Measurements from ENCODE around the gene EPB41. TPM values are rescaled to one million over a fixed set of nuclear protein-coding genes. Genes with fewer than 3 reads are reported as not detected.

EPB41 gene
- total and polyA plus RNA-seq, 12 donors, result 6.6 to 49.5 (median 30.3) TPM

DNA sequence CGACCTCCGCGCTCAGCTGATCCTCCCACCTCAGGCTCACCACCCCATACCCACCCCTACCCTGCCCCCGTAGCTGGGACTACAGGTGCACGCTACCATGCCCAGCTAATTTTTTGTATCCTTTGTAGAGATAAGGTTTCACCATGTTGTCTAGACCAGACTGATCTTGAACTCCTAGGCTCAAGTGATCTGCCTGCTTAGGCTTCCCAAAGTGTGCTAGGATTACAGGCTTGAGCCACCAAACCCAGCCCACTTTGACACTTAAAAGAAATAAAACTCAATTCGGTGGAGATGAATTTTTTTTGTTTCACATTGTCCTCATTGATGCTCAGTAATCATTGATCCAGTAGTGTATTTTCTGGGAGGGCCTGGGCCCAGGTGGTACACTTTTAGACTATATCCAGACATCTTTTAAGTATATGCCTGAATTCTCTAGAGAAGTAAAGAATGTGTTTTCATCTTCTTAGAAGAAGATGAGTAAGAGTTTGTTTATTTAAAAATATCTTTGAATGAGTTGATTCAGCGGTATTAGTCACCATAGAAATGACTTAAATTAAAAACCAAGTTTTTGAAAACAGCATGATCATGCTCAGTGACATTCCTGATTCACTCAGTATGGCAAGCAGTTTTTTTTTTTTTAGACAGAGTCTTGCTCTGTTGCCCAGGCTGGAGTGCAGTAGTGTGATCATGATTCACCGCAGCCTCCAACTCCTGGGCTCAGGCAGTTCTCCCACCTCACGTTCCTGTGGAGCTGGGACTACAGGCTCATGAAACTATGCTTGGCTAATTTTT lies 57.8 kb downstream of the EPB41 start:
- TF ChIP-seq, protein P1, sequence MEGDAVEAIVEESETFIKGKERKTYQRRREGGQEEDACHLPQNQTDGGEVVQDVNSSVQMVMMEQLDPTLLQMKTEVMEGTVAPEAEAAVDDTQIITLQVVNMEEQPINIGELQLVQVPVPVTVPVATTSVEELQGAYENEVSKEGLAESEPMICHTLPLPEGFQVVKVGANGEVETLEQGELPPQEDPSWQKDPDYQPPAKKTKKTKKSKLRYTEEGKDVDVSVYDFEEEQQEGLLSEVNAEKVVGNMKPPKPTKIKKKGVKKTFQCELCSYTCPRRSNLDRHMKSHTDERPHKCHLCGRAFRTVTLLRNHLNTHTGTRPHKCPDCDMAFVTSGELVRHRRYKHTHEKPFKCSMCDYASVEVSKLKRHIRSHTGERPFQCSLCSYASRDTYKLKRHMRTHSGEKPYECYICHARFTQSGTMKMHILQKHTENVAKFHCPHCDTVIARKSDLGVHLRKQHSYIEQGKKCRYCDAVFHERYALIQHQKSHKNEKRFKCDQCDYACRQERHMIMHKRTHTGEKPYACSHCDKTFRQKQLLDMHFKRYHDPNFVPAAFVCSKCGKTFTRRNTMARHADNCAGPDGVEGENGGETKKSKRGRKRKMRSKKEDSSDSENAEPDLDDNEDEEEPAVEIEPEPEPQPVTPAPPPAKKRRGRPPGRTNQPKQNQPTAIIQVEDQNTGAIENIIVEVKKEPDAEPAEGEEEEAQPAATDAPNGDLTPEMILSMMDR (IDR thresholded peaks at IDR 0.05), result no peak
- TF ChIP-seq POLR2A (IDR thresholded peaks at IDR 0.05), result peak in 1 of 2 donors; percentile 33
- intact Hi-C loops (cut with DNase I), result no loop called here
- peak overlapping the region in 4 of 5 donors; percentile 27 to 76 (median 36) for H3K27ac ChIP-seq
- no peaks in the 10 kb centered on the region for H3K36me3 ChIP-seq (replicated peaks in 1 of 2)
- H3K4me3 ChIP-seq, result no peak overlapping the region
- 65 to 78% (median 69%) methylated on average over 9 of the region's 9 CpGs for WGBS, 4 donors
- no peaks in the 10 kb centered on the region for H3K27me3 ChIP-seq
- peaks cover 6 to 8% of the 10 kb centered on the region in 2 donors for H3K4me1 ChIP-seq (replicated peaks in 1 of 2)
- H3K9me3 ChIP-seq (replicated peaks in 1 of 3), result no peaks in the 10 kb centered on the region
- peak; percentile 35 to 83 (median 75) for DNase-seq

DNA sequence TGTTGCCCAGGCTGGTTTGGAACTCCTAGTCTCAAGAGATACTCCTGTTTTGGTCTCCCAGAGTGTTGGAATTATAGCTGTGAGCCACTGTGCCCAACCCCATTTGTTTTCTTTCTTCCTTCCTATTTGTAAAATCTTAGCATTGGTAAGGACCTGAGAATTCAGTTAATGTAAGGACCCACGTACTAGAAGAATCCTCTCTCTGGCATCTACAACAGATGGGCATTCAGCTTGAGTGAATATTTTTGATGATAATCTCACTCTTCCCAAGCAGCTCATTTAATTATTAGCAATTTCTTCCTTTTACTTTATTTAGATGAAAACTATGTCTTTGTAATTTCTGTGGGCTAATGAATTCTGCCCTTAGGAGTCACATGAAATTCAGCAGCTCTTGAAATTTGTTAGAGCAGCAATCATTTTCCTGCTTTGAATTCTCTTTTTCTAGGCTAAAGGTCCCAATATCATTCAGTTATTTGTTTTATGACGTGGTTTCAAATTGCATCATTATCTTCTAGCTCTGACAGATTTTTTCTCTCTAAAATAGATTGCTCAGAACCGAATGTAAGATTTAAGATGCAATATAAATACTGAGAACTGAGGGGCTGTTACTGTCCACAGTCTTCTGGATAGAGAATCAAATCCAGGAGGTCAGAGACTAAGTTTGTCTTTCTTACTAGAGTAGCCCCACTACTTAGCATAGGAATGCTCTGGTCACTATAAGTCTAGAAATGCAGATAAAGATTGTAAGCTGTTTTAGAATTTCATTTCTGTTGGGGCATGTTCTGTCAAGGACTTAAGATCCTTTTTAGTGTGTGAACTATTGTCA lies 59.4 kb downstream of the EPB41 start:
- no peak for TF ChIP-seq POLR2A (IDR thresholded peaks at IDR 0.05)
- TF ChIP-seq, protein P1 (IDR thresholded peaks at IDR 0.05), result no peak
- peak overlapping the region in 1 of 5 donors; percentile 13 for H3K27ac ChIP-seq
- WGBS, 4 donors, result 50 to 56% (median 54%) methylated on average over 3 of the region's 3 CpGs
- intact Hi-C loops (cut with DNase I), result no loop called here
- H3K9me3 ChIP-seq (replicated peaks in 1 of 3), result no peaks in the 10 kb centered on the region
- H3K27me3 ChIP-seq, result no peaks in the 10 kb centered on the region
- DNase-seq, result no peak
- peaks cover 6 to 8% of the 10 kb centered on the region in 2 donors for H3K4me1 ChIP-seq (replicated peaks in 1 of 2)
- no peak overlapping the region for H3K4me3 ChIP-seq
- no peaks in the 10 kb centered on the region for H3K36me3 ChIP-seq (replicated peaks in 1 of 2)

DNA sequence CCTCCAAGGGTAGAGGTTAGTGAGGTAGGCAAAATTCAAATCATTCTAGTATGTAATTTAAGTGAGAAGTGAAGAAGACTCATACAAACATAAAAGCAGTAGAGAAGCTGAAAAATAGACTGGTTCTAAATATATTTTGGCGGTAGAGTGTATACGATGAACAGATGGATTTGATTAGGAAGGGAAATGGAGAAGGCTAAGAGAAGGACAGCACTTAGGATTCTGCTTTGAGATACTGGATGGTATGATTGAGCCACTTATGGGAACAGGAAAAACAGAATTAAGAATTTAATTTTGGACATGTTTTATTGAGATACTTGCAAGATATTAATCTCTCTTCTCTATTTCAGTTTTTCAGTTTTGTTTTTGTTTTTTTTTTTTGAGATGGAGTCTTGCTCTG lies 60.1 kb downstream of the EPB41 start:
- intact Hi-C loops (cut with DNase I), result no loop called here
- TF ChIP-seq, protein P1 (IDR thresholded peaks at IDR 0.05), result no peak
- TF ChIP-seq POLR2A (IDR thresholded peaks at IDR 0.05), result no peak
- Histone ChIP-seq H3K4me3 (no peak overlapping the region), H3K27ac (peak overlapping the region in 1 of 5 donors; percentile 13), H3K27me3 (no peaks in the 10 kb centered on the region), H3K36me3 (replicated peaks in 1 of 2) (no peaks in the 10 kb centered on the region), H3K4me1 (replicated peaks in 1 of 2) (peaks cover 6 to 8% of the 10 kb centered on the region in 2 donors), H3K9me3 (replicated peaks in 1 of 3) (no peaks in the 10 kb centered on the region)
- DNase-seq, result no peak
- 71 to 82% (median 75%) methylated on average over 2 of the region's 2 CpGs for WGBS, 4 donors

DNA sequence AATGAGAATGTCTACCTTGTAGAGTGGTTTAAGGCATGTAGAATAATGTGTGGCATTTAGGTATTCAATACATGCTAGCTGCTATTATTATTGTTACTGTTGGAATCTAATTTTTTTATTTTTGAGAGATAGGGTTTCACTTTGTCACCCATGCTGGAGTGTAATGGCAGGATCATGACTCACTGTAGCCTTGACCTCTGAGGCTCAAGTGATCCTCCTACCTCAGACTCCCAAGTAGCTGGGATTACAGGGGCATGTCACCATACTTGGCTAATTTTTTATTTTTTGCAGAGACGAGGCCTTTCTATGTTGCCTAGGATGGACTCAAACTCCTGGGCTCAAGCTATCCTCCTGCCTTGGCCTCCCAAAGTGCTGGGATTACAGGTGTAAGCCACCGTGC lies 61.9 kb downstream of the EPB41 start:
- H3K4me1 ChIP-seq (replicated peaks in 1 of 2), result peaks cover 6 to 8% of the 10 kb centered on the region in 2 donors
- 92 to 96% (median 94%) methylated on average over 2 of the region's 2 CpGs for WGBS, 4 donors
- intact Hi-C loops (cut with DNase I), result no loop called here
- TF ChIP-seq POLR2A (IDR thresholded peaks at IDR 0.05), result no peak
- TF ChIP-seq, protein P1 (IDR thresholded peaks at IDR 0.05), result no peak
- no peaks in the 10 kb centered on the region for H3K9me3 ChIP-seq (replicated peaks in 1 of 3)
- no peak overlapping the region for H3K4me3 ChIP-seq
- H3K27ac ChIP-seq, result no peak overlapping the region
- H3K27me3 ChIP-seq, result no peaks in the 10 kb centered on the region
- no peaks in the 10 kb centered on the region for H3K36me3 ChIP-seq (replicated peaks in 1 of 2)
- no peak for DNase-seq
